Naive B cell (primary cell): ENCODE results near the gene ZNF343. TPM values are rescaled to one million over a fixed set of nuclear protein-coding genes. Genes with fewer than 3 reads are reported as not detected.

Experiments used
- ATAC-seq, 2 donors: fragments of 150-1000 bp; cut with Tn5 transposase; 2 replicates each; pipeline ENCODE4 v1.10.0; 2021; ENCODE audit warnings: low read depth in 2 of 2, mild to moderate bottlenecking in 2 of 2, moderate library complexity in 2 of 2
- DNase-seq: peaks from one replicate; pipeline ENCODE4 v3.0.0; 2022
- H3K27ac Mint-ChIP-seq, 6 donors: one replicate each; pipeline ENCODE4 v1.8.0; 2020 to 2022; ENCODE audit warnings: mild to moderate bottlenecking in 6 of 6, mixed read lengths in 6 of 6, moderate library complexity in 5 of 6, inconsistent platforms in 2 of 6
- H3K27me3 Mint-ChIP-seq, 3 donors: one replicate each; pipeline ENCODE4 v1.8.0; 2021 to 2022; ENCODE audit warnings: mixed read lengths in 3 of 3, mild to moderate bottlenecking in 1 of 3
- H3K36me3 Mint-ChIP-seq, 2 donors: one replicate each; pipeline ENCODE4 v1.8.0; 2020 to 2022; ENCODE audit warnings: mixed read lengths in 2 of 2, inconsistent platforms in 1 of 2, mild to moderate bottlenecking in 1 of 2
- H3K4me1 Mint-ChIP-seq, 3 donors: one replicate each; pipeline ENCODE4 v1.8.0; 2020 to 2022; ENCODE audit warnings: mixed read lengths in 3 of 3, inconsistent platforms in 1 of 3, mild to moderate bottlenecking in 1 of 3, moderate library complexity in 1 of 3
- H3K4me3 Mint-ChIP-seq, 8 donors: one replicate each; pipeline ENCODE4 v1.8.0; 2020 to 2022; ENCODE audit warnings: mild to moderate bottlenecking in 8 of 8, mixed read lengths in 8 of 8, moderate library complexity in 8 of 8, inconsistent platforms in 2 of 8
- H3K9me3 Mint-ChIP-seq, 7 donors: one replicate each; pipeline ENCODE4 v1.8.0; 2020 to 2022; ENCODE audit warnings: mixed read lengths in 7 of 7, mild to moderate bottlenecking in 5 of 7, inconsistent platforms in 2 of 7, moderate library complexity in 1 of 7
- polyA plus RNA-seq, 6 donors: library from polyadenylated mRNA; unstranded; fragments of 300-500 nt; fragmentation: Illumina TruSeq; gene quantifications; one replicate each; pipeline ENCODE4 v1.2.3, GENCODE V29; 2021; ENCODE audit warnings: low read depth in 6 of 6

ZNF343 gene
- polyA plus RNA-seq: 10 to 100 TPM in 2 of 6 donors, 1 to 10 TPM in 3, not detected in 1; 4.6 to 13.8 (median 7.3) TPM

DNA sequence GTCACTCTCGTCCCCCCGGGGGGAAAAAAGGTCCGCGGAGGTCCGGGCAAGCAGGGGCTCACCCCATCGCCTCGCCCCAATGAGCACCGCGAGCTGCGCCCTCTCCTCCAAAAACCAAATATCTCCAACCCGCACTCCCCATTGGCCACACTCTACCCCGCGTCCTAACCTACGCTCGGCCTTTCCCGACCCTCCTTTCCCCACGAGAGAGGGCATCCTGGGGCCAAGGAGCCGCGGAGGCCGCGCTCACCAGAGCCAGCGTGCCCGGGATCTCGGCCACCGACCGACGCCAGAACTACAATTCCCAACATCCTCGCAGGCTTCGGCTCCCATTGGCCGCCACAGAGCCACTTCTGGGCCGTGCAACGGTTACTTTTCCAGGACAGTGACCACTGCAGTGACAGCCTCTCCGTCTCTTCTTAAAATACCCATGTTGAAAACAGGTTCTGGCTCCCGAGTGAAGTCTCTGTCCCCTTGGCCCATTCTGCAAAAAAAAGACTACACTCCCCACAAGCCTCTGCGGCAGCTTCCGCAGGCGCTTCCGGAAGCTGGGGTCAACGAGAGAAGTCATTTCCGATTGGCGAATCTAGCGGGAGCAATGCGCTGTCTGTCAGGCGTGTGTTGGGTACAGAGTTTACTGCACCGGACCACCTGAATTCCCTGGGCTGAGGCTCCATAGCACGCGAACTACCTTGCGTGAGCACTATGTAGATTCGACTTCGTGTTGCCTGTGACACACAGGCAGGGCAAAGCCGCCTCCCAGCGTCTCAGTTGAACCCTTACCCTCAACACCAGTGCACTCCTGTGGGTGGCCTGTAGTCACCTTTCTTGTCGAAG lies at the start of gene ZNF343:
ZNF343 (minus strand) TSS at position 285 of the 837 bp plus-strand sequence. CDS start 15,020 bp downstream, outside the sequence.
- H3K4me1 Mint-ChIP-seq: peaks cover 15 to 31% (median 30%) of the 10 kb centered on the region in 3 donors
- H3K27ac Mint-ChIP-seq: peak within 1 kb of the TSS; percentile 87 to 99 (median 97)
- DNase-seq: peak; percentile 79
- peaks cover 9 to 21% (median 16%) of the 10 kb centered on the region in 3 donors for H3K27me3 Mint-ChIP-seq
- ATAC-seq: peak; percentile 93 to 94
- H3K36me3 Mint-ChIP-seq: no peaks in the 10 kb centered on the region
- H3K4me3 Mint-ChIP-seq: peak within 1 kb of the TSS; percentile 91 to 100 (median 100)
- H3K9me3 Mint-ChIP-seq: no peaks in the 10 kb centered on the region

DNA sequence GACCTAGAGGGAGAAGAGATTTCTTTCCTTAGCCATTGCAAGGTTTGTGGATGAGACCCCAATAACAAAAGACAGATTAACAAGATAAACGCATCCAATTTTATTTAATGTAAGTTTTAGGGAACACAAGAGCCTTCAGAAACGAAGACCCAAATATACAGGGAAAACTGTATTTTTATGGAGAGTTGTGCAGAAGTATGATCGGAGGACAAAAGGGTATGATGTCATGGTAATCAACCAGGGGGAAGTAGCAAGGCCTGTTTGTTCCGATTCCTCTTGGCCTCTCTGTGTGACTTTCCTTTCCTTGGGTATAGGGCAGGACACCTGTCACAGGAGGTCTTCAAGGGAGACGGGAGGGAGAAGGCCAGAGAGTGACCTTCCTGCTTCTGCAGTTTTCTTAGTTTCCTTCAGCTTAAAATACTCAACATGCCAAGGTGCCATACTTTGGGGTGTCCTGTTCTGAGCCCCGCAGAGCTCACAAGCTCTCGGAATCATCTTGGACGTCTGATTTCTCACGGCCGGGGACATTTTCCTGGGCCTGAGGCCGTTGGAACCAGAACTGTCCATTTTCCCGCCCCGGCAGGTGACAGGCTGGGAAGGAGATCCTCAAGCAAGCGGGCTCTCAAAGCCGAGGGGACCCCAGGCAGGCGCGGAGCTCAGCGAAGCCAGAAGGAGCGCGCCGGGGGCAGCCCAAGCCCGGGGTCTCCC lies 49.3 kb upstream of the ZNF343 start:
- H3K27ac Mint-ChIP-seq: no peak overlapping the region
- H3K9me3 Mint-ChIP-seq: no peaks in the 10 kb centered on the region
- ATAC-seq: no peak
- DNase-seq: no peak
- peak overlapping the region in 1 of 8 donors; percentile 35 for H3K4me3 Mint-ChIP-seq
- peaks cover 32 to 84% (median 78%) of the 10 kb centered on the region in 3 donors for H3K27me3 Mint-ChIP-seq
- H3K36me3 Mint-ChIP-seq: peaks cover 0 to 3% of the 10 kb centered on the region in 2 donors
- peaks cover 0 to 3% (median 0%) of the 10 kb centered on the region in 3 donors for H3K4me1 Mint-ChIP-seq

DNA sequence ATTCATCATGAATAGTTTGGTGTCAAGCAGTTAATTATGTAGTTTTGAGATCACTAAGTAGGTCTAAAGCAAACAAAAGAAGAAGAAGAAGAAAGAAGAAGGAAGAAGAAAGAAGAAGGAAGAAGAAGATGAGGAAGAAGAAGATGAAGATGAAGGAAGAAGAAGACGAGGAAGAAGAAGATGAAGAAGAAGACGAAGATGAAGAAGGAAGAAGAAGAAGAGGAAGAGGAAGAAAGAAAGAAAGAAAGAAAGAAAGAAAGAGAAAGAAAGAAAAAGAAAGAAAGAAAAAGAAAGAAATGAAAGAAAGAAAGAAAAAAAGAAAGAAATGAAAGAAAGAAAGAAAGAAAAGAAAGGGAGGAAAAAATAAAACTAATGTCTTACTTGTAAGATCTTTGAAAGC lies 36.9 kb upstream of the ZNF343 start:
- Mint-ChIP-seq H3K27me3 (peaks cover 28 to 40% (median 38%) of the 10 kb centered on the region in 3 donors), H3K4me3 (no peak overlapping the region), H3K36me3 (no peaks in the 10 kb centered on the region), H3K9me3 (no peaks in the 10 kb centered on the region), H3K27ac (peak overlapping the region in 1 of 6 donors; percentile 1), H3K4me1 (peaks cover 0 to 6% (median 0%) of the 10 kb centered on the region in 3 donors)
- ATAC-seq: no peak
- DNase-seq: no peak

DNA sequence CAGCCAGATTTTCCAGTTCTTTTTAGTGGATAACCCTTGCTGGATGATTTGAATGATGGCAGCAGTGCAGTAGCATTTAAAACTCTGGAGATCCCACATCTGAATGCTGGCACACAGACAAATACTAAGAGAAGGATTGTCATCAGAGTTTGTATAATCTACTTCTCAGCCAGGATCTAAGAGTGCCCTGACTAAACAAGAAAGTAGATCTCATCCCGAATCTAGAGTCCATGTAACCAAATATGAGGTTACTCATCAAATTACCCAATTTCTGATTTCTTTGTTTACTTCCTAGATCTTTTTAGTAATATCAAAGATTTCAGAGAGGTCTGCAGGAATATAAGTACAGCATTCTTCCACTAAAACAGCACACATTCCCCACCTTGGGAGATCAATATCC lies 35.5 kb upstream of the ZNF343 start:
- H3K27me3 Mint-ChIP-seq: peaks cover 29 to 41% (median 38%) of the 10 kb centered on the region in 3 donors
- no peaks in the 10 kb centered on the region for H3K9me3 Mint-ChIP-seq
- no peak overlapping the region for H3K27ac Mint-ChIP-seq
- ATAC-seq (no peak), DNase-seq (no peak)
- H3K4me1 Mint-ChIP-seq: peaks cover 0 to 6% (median 0%) of the 10 kb centered on the region in 3 donors
- no peaks in the 10 kb centered on the region for H3K36me3 Mint-ChIP-seq
- no peak overlapping the region for H3K4me3 Mint-ChIP-seq

DNA sequence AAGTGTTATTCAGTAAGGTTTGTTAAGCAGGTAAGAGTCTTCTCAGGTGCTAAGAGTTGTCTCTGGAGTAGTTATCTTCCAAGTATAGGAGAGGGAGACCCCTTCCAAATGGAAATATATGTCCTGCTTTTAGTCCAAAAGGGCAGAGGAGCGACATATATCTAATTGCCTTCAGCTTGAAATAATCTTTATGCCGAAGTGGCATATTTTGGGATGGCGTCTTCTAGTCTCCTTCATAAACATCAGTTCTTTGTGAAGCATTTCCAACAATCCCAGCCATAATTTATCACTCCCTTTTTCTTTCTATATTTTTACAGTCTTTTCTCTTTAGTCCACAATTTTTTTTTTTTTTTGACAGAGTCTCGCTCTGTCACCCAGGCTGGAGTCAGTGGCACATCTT lies 33.6 kb upstream of the ZNF343 start:
- Mint-ChIP-seq H3K9me3 (no peaks in the 10 kb centered on the region), H3K27me3 (peaks cover 38 to 56% (median 47%) of the 10 kb centered on the region in 3 donors), H3K27ac (no peak overlapping the region), H3K36me3 (no peaks in the 10 kb centered on the region), H3K4me3 (no peak overlapping the region), H3K4me1 (peaks cover 0 to 6% (median 0%) of the 10 kb centered on the region in 3 donors)
- DNase-seq (no peak), ATAC-seq (no peak)

DNA sequence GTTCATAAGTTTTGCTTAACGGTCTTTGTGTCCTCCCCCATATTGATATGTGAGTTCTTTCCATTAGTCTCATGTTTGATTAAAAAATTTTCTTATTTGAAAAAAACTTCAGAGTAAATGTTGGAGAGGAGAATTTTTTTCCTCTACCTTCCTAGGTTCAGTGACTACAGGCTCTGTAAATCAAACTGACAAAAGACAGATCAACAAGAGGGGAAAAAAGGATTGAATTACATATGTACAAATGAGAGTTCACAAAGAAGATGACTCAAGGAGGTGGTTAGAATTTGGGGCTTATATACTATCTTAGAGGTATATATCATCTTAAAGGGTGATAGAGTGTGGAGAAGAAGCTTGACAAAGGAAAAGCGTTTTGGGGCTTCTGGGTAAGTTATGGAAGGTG lies 33.2 kb upstream of the ZNF343 start:
- Mint-ChIP-seq H3K27me3 (peaks cover 36 to 60% (median 51%) of the 10 kb centered on the region in 3 donors), H3K27ac (no peak overlapping the region)

DNA sequence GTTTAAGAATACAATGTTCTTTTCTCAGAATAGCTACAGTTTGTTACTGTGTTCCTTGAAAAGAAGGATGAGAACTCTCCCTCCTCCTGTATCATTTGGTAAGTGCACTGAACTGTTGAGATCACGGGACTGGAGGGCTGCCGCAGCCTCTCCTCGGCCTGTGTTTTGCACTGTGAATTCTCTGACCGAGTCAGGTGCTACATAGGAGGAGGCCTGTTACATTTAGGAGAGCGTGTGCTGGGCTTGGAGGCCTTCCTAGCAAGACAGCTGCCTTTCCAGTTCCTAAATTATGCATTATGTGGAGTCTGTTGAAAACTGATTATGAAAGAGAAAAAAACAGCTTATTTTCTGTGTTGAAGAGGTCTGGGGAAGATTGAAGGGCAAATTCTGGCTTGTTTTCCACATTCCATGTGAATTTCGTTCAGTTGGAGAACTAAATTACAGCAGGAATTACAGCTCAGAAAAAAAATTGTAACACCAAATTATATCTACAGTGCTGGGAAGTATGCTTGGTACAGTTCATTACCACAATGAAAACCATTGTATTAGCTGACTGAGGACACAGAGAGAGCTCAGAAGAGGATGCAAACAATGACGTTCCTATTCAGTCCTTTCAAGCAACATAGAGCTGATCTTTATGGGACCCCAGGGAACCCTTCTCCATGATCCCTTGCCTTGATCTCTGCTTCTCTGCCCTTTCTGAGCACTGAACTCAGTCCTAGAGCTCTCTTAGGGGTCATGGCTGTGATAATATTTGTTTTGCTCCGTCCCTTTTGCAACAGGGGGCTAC lies 30.4 kb upstream of the ZNF343 start:
- H3K4me1 Mint-ChIP-seq: no peaks in the 10 kb centered on the region

More for the DNA sequence above, 33.2 kb upstream of the ZNF343 start:
- Mint-ChIP-seq H3K4me1 (peaks cover 0 to 6% (median 0%) of the 10 kb centered on the region in 3 donors), H3K9me3 (no peaks in the 10 kb centered on the region), H3K36me3 (no peaks in the 10 kb centered on the region), H3K4me3 (no peak overlapping the region)
- no peak for DNase-seq
- no peak for ATAC-seq

DNA sequence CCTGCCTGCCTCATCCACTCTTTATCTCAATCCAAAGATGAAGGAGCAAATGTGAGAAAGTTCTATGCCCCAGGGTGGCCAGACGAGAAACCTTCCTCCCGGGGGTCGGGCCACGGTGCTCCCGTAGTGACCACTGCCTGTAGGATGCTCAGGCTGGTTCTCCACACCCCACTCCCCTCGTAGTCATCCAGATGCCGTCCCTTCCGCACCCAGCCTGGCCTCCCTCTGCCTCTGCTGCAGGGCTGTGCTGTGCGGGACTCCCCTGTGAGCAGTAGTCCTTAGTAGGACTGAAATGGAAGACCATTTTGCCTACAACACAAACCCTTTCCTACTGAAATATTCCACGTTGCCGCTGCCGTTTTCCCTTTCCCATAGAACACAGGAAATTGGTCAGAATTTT lies 29.6 kb upstream of the ZNF343 start:
- H3K27me3 Mint-ChIP-seq: peaks cover 25 to 72% (median 58%) of the 10 kb centered on the region in 3 donors
- H3K27ac Mint-ChIP-seq: peak overlapping the region in 1 of 6 donors; percentile 17
- no peak for DNase-seq
- no peak for ATAC-seq
- no peak overlapping the region for H3K4me3 Mint-ChIP-seq
- H3K36me3 Mint-ChIP-seq: no peaks in the 10 kb centered on the region
- H3K4me1 Mint-ChIP-seq: no peaks in the 10 kb centered on the region
- no peaks in the 10 kb centered on the region for H3K9me3 Mint-ChIP-seq

More for the DNA sequence above, 30.4 kb upstream of the ZNF343 start:
- Mint-ChIP-seq H3K9me3 (no peaks in the 10 kb centered on the region), H3K36me3 (no peaks in the 10 kb centered on the region), H3K4me3 (no peak overlapping the region), H3K27me3 (peaks cover 27 to 65% (median 52%) of the 10 kb centered on the region in 3 donors), H3K27ac (no peak overlapping the region)
- no peak for DNase-seq
- ATAC-seq: no peak

DNA sequence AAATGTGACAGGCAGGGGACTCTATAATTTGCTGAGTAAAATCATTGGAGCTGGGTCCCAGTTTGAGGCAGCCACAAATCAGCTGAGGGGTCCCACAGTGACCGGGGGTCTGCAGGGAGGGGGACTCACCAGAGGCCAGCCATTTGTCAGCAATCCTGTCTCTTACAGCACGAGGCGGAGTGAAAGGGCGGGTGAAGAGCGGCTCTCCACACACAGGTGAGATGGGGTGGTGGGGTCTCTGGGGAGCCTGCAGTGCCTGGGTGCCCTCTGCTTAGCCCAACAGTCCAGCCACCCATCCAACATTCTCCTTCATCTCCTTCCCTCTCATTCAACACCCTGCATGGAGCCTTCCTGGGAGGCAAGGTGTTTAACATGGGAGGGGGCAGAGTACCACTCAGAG lies 28.4 kb upstream of the ZNF343 start:
- ATAC-seq (no peak), DNase-seq (no peak)
- H3K9me3 Mint-ChIP-seq: no peaks in the 10 kb centered on the region
- H3K4me3 Mint-ChIP-seq: no peak overlapping the region
- H3K27me3 Mint-ChIP-seq: peaks cover 22 to 80% (median 64%) of the 10 kb centered on the region in 3 donors
- no peaks in the 10 kb centered on the region for H3K4me1 Mint-ChIP-seq
- no peaks in the 10 kb centered on the region for H3K36me3 Mint-ChIP-seq
- no peak overlapping the region for H3K27ac Mint-ChIP-seq

DNA sequence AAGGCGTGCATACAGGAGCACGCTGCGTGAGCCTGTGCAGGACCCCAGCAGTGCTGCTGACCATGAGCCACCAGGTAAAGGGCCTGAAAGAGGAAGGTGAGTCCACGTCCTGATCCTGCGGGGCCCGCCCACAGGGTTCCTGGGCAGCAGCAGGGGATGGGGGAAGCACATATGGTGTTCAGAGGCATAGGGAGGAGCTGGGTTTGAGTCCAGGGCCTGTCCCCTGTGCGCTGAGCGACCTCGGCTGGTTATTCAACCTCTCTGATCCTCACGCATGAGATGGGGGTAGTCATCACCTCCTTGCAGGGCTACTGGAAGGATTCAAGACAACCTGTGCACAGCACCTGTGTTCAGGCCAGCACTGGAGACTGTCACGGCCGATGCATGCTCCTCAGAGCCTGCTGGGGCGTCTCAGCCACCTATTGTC lies 27.9 kb upstream of the ZNF343 start, which contains the start of gene TMC2:
TMC2 (plus strand) TSS at position 14 of the 427 bp plus-strand sequence; CDS start at position 63, 49 bp downstream.
- no peaks in the 10 kb centered on the region for H3K4me1 Mint-ChIP-seq
- ATAC-seq: no peak

DNA sequence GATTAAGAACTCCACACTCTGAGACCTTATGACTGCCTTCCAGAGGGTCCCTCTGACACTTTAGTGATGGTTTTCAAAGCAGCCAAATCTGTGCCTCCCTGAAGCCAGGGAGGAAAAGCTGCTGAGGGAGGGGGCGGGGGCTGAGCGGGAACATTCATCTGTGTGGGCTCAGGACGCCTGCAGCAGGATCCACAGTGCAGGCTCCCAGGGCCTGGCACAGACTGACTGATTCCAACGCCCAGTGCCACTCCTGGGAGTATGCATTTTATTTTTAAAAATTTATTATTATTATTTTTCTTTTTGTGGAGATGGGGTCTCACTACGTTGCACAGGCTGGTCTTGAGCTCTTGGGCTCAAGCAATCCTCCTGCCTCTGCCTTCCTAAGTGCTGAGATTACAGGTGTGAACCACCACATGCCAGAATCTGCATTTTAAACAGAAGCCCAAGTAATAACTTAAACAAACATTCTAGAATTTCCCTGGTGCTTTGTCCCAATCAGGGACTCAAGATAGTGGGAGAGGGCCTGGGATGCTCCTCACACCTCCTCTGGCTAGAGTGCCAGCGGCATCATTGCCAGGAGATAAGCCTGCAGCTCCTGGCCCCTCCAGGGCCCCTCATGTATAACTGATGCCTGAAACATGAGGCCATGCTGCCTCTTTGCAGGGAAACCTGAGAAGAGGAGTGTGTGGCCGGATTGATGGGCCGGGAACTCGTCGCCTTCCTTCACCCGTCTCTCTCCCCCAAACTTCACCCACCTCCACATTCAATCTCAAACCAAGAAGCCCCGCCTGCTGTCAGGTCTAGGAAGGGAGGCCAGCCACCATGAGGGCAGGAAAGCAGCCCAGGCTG lies 27.2 kb upstream of the ZNF343 start:
- Mint-ChIP-seq H3K4me3 (no peak overlapping the region), H3K36me3 (no peaks in the 10 kb centered on the region), H3K4me1 (no peaks in the 10 kb centered on the region), H3K9me3 (no peaks in the 10 kb centered on the region), H3K27ac (no peak overlapping the region), H3K27me3 (peaks cover 16 to 79% (median 57%) of the 10 kb centered on the region in 3 donors)
- ATAC-seq (no peak), DNase-seq (no peak)

More for the DNA sequence above, 27.9 kb upstream of the ZNF343 start, which contains the start of gene TMC2:
- Mint-ChIP-seq H3K27me3 (peaks cover 19 to 82% (median 62%) of the 10 kb centered on the region in 3 donors), H3K9me3 (no peaks in the 10 kb centered on the region), H3K36me3 (no peaks in the 10 kb centered on the region), H3K27ac (no peak within 1 kb of the TSS), H3K4me3 (no peak within 1 kb of the TSS)
- DNase-seq: no peak

DNA sequence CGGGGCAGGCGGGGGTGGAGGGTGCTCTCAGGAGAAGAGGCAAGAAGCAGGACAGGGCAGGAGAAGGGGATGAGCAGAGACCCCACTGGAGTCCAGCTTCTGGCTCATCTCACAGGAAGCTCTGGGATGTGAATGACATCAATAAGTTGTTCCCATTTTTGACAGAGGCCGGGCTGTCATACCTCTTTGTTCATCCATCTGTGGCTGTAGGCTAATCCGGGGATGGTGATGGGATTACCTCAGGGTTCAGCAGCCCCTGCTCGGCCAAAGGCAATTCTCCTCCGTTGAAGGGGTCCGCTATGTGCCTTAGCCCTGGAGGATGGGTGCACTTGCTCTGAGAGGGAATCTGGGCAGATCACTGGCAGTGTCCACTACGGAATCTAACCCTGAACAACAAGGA lies 24.4 kb upstream of the ZNF343 start:
- no peak for DNase-seq
- no peaks in the 10 kb centered on the region for H3K9me3 Mint-ChIP-seq
- peaks cover 7 to 10% (median 7%) of the 10 kb centered on the region in 3 donors for H3K4me1 Mint-ChIP-seq
- ATAC-seq: no peak
- H3K27me3 Mint-ChIP-seq: peaks cover 8 to 66% (median 37%) of the 10 kb centered on the region in 3 donors
- H3K27ac Mint-ChIP-seq: no peak overlapping the region
- no peak overlapping the region for H3K4me3 Mint-ChIP-seq
- no peaks in the 10 kb centered on the region for H3K36me3 Mint-ChIP-seq
